Body of pancreas (tissue), 4 donors: ENCODE measurements around the gene PPP6R1.

ENCODE experiments used
- CTCF ChIP-seq, 7 experiments: fragments of 450-650 bp in 4 of 7; fragments of 200-600 bp in 3 of 7; sonication (generic) in 3 of 7; IDR thresholded peaks; one replicate each; pipeline ENCODE4 v1.5.1; 2016 to 2019; ENCODE audit warnings: antibody characterized with exemption in 7 of 7
- POLR2A ChIP-seq, 3 donors: fragments of 450-650 bp; IDR thresholded peaks; one replicate each; pipeline ENCODE4 v1.6.1; 2016; ENCODE audit warnings: antibody characterized with exemption in 3 of 3, mild to moderate bottlenecking in 2 of 3

GRCh38 chr19:55276720-55277430 is 18.1 kb upstream of the PPP6R1 start:
- no peak for TF ChIP-seq CTCF (IDR thresholded peaks at IDR 0.05)
- no peak for TF ChIP-seq POLR2A (IDR thresholded peaks at IDR 0.05)
